Stimulated activated CD4-positive, alpha-beta T cell treated with anti-CD3 and anti-CD28 coated beads, Interleukin-4, amount 100 ng/mL, for 1 hour (primary cell): ENCODE data around the gene RABGAP1L.

ENCODE experiments used
- DNase-seq: peaks from one replicate; pipeline ENCODE4 v3.0.0-alpha.2; 2020

The RABGAP1L gene

DNA sequence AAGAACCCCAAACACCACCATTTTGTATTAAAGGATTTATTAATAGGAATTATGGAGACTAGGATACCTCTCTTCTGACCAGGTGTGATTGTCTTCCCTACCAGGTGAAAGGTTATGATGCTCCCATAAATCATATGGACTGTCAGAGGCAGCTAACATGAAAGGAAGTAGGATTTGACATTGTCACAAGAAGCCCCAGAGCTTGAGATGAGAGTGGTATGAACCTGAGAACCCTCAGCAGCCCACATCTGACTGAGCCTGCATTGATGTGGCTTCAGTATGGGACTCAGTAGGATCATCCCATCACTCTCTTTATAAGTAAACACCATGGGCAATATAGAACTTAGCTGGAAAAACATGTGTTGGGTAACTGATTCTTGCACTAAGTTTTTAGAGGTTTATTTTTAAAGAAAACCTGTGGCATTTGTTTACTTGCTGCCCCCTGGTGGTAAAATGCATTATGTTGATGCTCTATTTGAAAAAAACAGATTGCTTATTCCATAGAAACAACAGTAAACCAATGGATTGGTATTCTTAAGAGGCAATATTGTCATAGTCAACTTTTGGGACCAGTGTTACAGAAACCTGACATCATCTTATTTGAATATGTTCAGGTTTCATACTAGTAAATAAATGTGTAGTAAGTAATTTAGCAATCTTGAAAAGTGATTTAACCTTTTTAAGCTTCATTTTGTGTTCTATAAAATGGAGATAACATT lies 823.8 kb downstream of the RABGAP1L start:
- DNase-seq, result no peak

DNA sequence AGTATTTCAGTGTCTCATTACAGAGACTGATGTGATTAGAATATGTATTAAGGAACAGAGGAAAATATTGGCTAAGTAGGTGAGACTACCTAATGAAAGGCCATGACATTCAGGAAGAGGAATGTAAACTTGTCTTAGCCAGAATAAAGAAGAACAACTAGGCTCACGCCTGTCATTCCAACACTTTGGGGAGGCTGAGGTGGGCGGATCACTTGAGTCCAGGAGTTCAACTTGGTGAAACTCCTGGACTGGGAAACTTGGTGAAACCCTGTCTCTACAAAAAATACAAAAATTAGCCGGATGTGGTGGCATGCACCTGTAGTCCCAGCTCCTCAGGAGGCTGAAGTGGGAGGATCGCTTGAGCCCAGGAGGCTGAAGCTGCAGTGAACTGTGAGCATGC lies 825.6 kb downstream of the RABGAP1L start:
- no peak for DNase-seq

DNA sequence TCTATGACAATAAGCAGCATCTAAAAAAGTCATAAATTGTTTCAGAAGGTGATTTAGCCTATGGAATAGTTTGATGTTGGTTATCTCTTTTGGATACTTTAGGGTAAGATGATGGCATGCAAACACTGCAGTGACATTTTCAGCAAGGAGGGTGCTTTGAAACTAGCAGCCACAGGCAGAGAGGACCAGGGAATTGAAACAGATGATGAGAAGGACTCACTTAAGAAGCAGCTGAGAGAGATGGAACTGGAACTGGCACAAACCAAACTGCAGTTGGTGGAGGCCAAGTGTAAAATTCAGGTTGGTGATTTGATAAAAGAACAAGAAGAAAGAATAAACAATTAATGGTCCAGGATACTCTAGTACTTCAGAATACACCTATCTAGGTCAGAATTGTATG lies 829.2 kb downstream of the RABGAP1L start:
- DNase-seq, result no peak

DNA sequence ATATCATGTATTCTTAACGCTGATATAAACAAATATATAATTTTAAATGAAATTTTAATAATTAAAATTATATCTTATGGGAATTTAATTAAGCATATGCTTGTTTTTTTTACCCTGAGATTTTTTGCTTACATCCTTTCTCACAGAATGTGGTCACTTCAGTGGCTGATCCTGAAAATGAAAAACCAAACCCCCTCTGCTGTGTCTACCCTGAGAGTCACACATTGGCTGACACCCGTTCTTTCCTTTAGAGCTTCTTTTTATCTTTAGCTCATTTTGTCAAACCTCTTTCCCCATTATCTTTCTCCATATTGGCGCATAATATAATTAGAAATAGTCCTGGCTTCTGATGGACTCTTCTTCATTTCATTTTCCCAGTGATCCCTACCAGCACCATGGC lies 829.7 kb downstream of the RABGAP1L start:
- DNase-seq, result no peak

DNA sequence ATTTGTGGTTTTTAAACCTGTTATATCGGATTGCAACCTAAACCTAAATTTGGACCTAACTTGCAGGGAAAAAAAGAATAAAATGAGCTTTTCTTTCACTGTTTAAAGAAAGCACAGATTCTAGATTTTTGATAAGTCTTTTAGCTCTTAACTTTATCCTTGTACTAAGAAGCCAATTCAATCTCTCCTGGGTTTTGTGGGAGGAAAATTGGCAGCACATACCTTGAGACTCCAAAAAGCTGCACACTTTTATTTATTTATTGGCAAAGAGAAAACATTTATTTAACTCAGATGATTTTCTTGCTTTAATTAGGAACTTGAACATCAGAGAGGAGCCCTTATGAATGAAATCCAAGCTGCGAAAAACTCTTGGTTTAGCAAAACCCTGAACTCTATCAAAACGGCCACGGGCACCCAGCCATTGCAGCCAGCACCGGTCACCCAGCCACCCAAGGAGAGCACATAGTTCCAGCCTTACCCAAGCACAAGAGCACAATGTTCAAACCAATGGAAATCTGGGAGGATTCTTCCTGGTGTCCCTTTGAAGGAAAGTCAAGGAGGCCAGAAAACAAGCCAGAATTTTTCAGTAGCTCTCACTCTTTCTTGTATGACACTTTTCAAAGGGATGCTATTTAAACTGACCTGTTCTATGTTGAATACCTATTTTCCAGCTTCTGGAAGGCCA lies 830.4 kb downstream of the RABGAP1L start:
- DNase-seq, result no peak

DNA sequence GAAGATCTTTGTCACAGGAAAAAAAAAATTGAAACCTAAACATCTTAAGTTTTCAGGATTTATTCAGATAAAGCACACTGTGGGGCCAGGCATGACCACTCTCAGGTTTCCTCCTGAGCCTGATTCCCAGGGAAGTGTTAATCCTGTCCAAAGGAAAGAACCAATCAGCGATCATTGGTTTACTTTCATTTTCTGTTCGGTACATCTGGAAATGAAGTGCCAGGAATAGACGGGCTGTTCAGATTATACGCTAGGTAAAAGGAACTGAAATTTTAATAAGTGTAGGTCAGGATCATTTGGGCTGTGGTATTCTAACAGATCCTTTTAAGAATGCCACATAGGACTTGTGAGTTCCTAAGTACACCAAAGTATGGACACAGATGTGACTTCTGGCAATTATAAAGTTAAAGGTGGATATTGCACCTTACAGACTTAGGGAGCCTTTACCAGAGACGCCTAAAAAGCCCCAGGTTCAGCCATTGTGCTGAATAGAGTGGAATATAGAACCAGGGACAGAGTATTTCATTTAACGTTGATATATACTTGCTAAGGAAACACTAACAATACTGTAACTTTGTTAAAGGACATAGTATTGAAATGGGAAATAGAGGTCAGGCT lies 831.2 kb downstream of the RABGAP1L start:
- no peak for DNase-seq

DNA sequence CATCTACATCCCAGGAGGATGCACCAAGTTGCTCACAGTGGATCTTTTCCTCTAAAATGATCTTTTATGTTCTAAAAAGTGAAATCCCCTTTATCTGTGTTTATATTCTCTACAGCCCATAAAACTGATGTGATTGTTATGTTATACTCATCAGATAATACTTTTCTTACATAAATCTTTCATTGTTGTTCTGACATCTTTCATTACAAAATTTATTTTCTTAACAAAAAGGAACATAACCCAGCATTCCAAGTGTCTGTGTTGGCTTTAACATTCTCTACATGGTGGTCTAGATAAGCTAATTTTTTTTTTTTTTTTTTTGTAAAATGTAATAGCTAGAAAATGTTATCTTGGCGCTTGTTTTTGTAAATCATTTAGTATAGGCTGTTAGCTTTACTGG lies 832.2 kb downstream of the RABGAP1L start:
- DNase-seq, result no peak

DNA sequence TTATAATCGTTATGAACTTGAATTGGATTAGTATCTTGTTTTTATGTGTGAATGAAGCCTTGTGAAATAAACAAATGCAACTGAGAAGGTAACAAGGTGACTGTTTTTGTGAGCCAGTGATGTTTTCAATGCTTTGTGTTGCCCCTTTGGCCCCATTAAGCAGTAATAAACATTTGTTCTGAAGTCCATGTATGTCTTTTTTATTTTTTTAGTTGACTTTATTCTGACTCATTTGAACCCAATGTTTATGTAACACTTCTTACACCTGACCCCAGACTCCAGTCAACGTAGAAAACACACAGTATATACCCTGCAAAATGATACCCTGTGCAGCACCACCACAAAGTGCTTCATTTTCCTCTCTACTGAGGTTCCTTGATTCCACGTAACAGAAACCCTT lies 835.8 kb downstream of the RABGAP1L start:
- DNase-seq, result no peak

DNA sequence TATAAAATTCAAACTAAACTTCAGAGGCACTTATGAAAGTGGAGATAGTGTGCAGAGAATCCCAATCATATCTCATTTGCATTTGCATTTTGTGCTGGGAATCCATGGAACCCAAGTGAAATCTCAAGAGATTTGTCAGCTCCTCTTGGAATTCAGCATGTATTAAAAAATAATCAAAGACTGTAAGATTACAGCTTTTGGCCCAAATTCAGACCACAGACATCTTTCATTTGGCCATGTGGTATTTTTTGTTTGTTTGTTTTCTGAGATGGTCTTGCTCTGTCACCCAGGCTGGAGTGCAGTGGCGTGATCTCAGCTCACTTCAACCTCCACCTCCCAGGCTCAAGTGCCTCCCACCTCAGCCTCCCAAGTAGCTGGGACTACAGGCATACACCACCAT lies 836.6 kb downstream of the RABGAP1L start:
- no peak for DNase-seq

DNA sequence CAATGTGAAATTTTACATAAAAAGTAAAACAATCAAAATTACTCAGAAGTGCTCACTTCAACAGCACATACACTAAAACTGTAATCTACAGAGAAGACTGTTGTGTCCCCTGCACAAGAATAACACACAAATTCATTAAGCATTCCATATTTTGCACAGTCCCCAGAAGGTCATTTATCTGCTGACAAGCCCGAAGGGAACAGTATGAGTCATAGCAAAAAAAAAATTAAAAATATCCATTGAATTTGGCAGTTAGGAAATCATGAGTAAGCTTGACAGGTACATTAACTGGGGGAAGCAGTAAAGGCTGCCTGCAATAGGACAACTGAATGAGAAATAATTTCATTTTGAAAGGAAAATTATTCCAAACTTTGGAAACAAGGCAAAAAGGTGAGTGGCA lies 837.2 kb downstream of the RABGAP1L start:
- DNase-seq, result no peak

DNA sequence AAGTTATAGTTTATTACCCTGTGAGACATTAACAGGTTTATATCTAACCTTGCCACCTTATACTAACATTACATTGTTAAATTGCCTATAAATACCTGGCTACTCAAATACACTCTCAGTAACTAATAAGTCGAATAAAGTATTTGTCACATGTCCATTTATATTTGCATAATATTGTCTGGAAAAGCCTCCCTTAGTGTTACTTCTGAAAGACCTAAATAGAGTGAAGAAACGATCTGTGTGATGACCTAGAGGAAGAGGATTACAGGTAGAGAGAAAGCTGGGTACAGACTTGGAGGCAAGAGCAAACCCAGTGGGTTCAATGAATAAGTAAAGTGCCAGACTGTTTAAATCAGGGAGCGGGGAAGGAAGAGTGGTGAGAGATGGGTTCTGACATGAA lies 837.7 kb downstream of the RABGAP1L start:
- DNase-seq, result no peak

DNA sequence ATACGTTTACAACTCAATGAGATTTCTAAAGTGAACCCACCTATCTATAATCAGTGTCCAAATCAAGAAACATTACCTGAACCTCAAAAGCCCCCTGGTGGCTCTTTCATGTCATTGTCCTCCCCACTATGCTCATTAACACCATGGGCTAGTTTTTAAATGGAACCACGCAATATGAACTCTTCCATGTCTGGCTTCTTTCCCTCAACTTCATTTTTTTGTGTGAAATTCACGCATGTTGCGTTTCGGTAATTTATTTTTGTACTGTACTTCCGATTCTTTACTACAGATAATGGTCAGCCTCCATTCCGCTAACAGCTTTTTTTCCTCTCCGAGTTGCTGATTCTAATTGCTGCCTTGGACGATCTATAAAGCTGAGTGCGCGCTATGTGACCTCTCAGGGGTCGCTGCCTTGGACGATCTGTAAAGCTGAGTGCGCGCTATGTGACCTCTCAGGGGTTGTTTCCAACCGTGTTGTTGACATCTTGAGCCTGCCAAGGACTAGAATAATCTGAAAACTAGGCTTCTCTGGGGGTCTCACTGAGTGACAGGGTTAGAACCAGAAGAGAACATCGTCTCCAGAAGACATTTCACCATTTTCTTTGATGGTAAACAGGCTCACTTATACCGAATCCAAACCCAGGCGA lies 839.4 kb downstream of the RABGAP1L start:
- DNase-seq, result peak; percentile 19

DNA sequence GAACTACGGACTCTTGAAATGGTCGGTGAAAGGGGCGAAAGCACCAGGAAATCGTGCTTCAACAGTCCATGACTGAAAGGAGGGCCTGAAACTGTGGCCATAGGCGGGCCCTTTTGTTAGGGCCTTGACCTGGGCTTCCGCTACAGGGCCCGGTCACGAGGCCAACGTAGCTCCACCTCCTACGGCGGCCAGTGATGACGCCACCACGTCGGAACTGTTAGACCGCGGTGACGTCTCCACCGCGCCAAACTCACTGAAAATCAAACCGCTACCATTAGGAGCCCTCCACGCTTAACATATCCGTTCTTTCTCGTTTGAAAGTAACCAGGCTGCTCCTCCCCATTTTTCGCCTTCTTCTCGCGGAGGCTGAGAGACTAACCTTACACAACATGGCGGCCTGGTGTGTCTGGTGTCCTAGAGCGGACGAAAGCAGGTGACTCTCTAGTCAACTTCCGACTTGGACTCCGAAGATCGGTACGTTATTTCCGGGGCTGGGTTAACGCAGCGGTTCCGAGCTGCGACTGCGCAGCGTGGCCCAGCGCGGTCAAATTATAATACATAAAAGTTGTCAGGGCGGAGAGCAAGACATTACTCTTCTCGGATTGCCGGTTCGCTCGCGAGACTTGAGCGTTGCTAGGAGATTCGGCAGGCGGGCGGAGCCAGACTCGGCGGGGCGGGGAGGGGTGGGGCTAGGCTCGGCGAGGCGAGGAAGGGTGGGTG lies 840.1 kb downstream of the RABGAP1L start:
- DNase-seq, result peak; percentile 97

DNA sequence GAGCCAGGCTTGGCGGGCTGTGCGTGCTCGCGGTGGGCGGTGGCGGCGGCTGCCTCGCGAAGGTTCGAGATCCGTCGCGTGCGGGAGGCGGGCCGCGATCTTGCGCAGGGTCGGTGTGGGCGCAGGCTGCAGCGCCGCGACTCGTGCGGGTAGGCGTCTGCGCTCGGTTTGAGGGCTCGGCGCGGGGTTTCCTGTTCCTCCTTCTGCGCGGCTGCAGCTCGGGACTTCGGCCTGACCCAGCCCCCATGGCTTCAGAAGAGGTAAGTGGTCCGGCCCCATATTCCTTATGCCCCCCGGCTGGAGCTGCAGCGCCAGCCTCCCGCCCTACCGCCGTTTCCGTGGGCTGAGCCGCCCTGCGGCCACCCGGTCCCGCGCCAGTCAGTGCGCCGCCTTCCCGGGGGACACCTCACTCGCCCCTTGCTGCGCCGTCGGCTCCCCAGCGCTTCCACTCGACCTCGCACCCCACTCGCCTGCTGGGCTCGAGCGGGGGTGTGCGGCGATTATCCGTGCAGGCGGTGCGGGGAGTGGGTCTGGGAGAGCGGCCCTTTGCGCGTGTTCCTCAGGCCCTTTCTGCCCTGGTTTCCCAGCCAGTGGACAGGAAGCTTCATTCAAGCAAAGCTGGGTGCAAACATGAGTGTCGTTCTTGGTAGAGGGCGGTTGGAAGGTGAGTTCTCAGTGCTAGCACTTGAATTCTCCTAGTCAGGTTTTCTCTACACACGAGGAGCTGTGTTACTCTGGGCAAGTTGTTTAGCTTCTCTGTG lies 840.8 kb downstream of the RABGAP1L start, which contains the start of gene CACYBP:
CACYBP (plus strand) TSS at position 12 of the 761 bp plus-strand sequence; CDS start at position 246, 234 bp downstream.
- DNase-seq, result peak; percentile 40

DNA sequence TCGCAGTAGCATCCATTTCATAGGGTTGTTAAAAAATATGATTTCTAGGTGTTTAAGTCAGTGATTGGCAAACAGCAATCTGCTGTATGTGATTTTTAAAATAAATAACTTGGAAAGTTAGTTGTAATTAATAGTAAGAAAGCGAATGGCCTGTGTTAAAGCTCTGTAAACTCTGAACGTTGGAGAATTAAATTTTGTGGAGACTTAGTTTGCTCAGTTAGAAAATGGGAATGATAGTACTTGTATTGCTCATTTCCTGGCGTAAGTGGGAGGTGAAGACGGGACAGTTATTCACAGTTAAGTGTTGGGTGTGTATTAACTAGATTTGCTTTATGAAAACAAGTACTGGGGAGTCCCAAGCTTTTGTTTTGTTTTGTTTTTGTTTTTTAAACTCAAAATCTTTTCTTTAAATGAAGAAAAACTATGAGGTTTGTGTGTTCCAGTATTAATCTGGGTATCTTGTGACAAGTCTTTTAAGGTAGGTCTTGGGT lies 841.4 kb downstream of the RABGAP1L start:
- no peak for DNase-seq

DNA sequence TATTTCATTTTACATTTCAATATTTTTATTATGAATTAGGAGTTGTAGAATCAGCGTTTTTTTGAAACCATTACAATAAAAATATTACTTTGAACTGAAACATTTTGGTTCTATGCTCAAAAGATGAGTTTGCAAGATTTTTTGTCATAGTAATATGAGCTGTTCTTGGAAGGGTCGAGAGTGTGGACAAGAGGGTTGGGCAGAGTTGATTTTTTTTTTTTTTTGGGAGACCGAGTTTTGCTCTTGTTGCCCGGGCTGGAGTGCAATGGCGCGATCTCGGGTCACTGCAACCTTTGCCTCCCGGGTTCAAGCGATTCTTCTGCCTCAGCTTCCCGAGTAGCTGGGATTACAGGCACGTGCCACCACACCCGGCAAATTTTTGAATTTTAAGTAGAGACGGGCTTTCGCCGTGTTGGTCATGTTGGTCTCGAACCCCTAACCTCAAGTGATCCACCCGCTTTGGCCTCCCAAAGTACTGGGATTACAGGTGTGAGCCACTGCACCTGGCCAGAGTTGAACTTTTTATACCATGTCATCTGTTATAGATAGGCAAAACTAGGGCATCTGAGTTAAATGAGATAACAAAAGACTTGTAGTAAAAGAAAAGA lies 843.7 kb downstream of the RABGAP1L start:
- no peak for DNase-seq

DNA sequence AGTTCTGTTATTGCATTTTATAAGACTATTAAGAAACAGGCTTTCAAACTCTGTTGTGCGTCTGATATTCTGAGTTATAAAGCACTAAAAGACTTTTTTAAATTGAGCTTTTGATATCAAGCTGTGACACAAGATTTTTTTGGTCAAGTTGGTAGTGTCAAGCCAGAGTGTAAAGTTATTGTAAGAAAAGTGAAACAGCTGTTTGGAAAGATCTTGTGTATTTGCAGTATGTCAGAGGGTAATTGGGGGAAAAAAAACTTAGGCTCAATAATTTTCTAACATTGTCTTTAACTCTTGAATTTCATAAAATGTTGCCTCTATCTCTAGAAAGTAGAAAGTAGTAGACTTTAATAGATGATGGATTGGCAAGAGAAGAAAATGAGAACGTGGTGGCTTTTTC lies 844.2 kb downstream of the RABGAP1L start:
- no peak for DNase-seq

DNA sequence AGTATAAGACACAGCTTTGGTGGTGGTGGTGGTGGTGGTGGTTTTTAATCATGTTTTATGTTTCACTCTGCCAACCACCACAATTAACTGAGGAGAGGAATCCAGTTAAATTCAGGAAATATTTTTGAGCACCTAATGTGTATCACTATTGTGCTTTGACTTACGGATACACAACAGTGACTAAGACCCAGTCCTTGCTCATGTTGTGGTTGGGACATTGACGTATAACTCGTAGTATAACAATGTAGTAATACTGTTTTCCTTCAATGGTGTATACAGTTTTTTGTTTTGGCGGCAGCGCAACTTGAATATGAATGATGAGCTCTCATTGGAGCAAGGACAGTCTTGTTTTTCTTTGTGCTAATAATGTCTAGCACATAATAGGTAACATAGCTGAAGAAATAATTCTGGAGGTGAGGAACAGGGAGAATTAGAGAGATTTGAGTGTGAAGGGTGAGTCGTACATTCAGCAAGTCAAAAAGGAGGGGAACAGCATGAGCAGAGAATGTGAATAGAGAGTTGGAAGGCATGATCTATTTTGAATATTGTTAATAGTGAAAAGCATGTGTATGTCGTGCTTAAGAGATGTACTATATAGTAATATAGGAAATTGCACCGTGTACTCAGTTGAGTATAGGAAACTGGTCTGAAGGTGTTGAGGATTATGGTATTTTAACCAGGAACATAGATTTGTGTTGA lies 845.9 kb downstream of the RABGAP1L start:
- no peak for DNase-seq

DNA sequence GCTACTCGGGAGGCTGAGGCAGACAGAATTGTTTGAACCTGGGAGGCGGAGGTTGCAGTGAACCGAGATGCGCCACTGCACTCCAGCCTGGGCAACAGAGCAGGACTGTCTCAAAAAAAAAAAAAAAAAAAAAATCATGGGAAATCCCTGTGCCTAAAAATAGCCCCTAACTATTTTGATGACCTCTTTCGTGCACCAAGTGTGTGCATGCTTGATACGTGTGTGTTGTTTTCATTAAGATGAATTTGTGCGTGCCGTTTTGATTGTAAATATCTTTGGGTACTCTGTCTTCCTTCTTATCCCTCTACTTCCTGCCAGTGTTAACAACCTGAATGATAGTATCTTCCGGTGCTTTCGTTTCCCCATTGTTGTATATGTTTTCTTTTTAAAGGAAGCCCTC lies 850.2 kb downstream of the RABGAP1L start:
- no peak for DNase-seq

DNA sequence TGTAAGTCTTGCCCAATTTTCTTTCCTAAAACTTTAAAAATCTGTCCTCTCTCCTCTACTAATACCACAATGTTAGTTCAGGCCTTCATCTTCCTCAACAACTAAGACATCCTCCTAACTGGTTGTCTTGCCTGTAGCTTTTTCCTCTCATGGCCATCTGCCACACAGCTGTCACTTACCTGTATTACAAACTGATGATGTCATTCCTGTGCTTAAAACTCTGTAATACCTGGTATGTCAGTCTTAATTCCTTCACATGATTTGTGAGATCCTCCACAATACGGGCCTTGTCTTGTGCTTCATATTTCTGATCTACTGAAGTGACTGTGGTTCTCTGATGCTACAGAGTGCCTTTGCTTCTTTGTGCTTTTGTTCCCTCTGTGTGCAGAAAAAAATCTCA lies 854.1 kb downstream of the RABGAP1L start:
- DNase-seq, result no peak

DNA sequence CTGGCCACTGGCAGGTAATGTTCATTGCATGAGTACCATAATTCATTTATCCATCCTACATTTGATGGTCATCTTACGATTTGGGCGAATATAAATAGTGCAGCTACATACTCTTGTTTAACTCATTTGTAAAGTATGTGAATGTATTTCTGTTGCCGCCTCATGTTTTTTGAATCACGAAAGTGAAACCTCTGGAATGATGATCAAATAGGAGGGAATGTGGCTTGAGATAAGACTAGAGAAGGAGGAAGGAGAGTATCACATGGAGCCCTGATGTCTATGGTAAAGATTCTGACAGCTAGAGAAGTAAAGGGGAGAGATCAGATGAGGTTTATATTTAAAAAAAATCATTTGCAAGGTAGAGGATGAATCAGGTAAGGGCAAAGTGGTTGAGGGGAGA lies 855.9 kb downstream of the RABGAP1L start:
- DNase-seq, result no peak
